Natural killer cell (primary cell): Measurements from ENCODE around the gene MBP. TPM values are rescaled to one million over a fixed set of nuclear protein-coding genes. Genes with fewer than 3 reads are reported as not detected.

Experiments used
- ATAC-seq, 3 donors: fragments of 150-1000 bp in 2 of 3; fragments of 200-7000 bp in 1 of 3; cut with Tn5 transposase; 1 replicate in 1 of 3; 2 replicates in 2 of 3; pipeline ENCODE4 v1.10.0; 2021; ENCODE audit warnings: mild to moderate bottlenecking in 2 of 3, moderate library complexity in 2 of 3
- DNase-seq, 2 donors: peaks; one replicate each; pipeline versions ENCODE4 v3.0.0 to v3.0.0-alpha.2; 2013 to 2021; ENCODE audit warnings: mixed read lengths in 1 of 2
- H3K27ac ChIP-seq: one replicate; pipeline ENCODE4 v1.5.1; 2013; ENCODE audit warnings: mild to moderate bottlenecking, low read length
- H3K27me3 ChIP-seq: one replicate; pipeline ENCODE4 v1.6.1; 2013; ENCODE audit warnings: low read length; ENCODE audit not compliant: control insufficient read depth, insufficient read depth
- H3K36me3 ChIP-seq: one replicate; pipeline ENCODE4 v1.6.1; 2013; ENCODE audit warnings: low read length; ENCODE audit not compliant: control insufficient read depth, insufficient read depth
- H3K4me1 ChIP-seq: one replicate; pipeline ENCODE4 v1.6.1; 2013; ENCODE audit warnings: low read length; ENCODE audit not compliant: control insufficient read depth, insufficient read depth
- H3K4me3 ChIP-seq: one replicate; pipeline ENCODE4 v1.5.1; 2013; ENCODE audit warnings: low read length
- H3K9me3 ChIP-seq: one replicate; pipeline ENCODE4 v1.6.1; 2013; ENCODE audit warnings: low read length; ENCODE audit not compliant: control insufficient read depth, insufficient read depth
- H3K27ac Mint-ChIP-seq, 2 donors: one replicate each; pipeline ENCODE4 v1.8.0; 2022; ENCODE audit warnings: mild to moderate bottlenecking in 2 of 2, mixed read lengths in 2 of 2, moderate library complexity in 1 of 2
- H3K27me3 Mint-ChIP-seq, 2 donors: one replicate each; pipeline ENCODE4 v1.8.0; 2022; ENCODE audit warnings: low read depth in 2 of 2, mixed read lengths in 2 of 2
- H3K36me3 Mint-ChIP-seq: one replicate; pipeline ENCODE4 v1.8.0; 2022; ENCODE audit warnings: mixed read lengths
- H3K4me1 Mint-ChIP-seq, 2 donors: one replicate each; pipeline ENCODE4 v1.8.0; 2022; ENCODE audit warnings: mixed read lengths in 2 of 2
- H3K4me3 Mint-ChIP-seq: one replicate; pipeline ENCODE4 v1.8.0; 2022; ENCODE audit warnings: mild to moderate bottlenecking, moderate library complexity, mixed read lengths
- H3K9me3 Mint-ChIP-seq, 2 donors: one replicate each; pipeline ENCODE4 v1.8.0; 2022; ENCODE audit warnings: mixed read lengths in 2 of 2
- CTCF ChIP-seq: fragments of 200-600 bp; IDR thresholded peaks from one replicate; pipeline ENCODE4 v1.8.0; 2022; ENCODE audit warnings: antibody characterized with exemption
- WGBS: methylation state at CpG from one replicate; pipeline ENCODE4 v1.1.7; 2013; ENCODE audit warnings: missing lambda C conversion rate; ENCODE audit not compliant: insufficient coverage; 5-methylcytosine and 5-hydroxymethylcytosine counted together
- intact Hi-C: fragments of 100-400 bp; cut with micrococcal nuclease; formaldehyde crosslinking; loops from one replicate; pipeline ENCODE4 v1.14.2; 2022
- total RNA-seq, 4 donors: library from RNA; stranded (reverse); fragments of 120-200 nt in 1 of 4; gene quantifications; one replicate each; pipeline versions ENCODE4 v1.2.3 to v1.2.4, GENCODE V29; 2013 to 2022

MBP gene
- total RNA-seq, 3 donors from 2014 or later (not counting 1 experiment from before 2014, with no cell fraction given): 183 to 344 (median 325) TPM

- H3K36me3 ChIP-seq: no peaks in the 10 kb centered on the region
- WGBS: 89% methylated on average over 6 of the region's 6 CpGs
- TF ChIP-seq CTCF: no peak
- DNase-seq (peak in 1 of 2 donors; percentile 32), ATAC-seq (no peak)
- H3K27me3 Mint-ChIP-seq: no peaks in the 10 kb centered on the region
- no peaks in the 10 kb centered on the region for H3K9me3 Mint-ChIP-seq
- H3K4me3 ChIP-seq: no peak overlapping the region
- H3K4me1 ChIP-seq: peaks cover 51% of the 10 kb centered on the region
- intact Hi-C loops: loop anchor here (5.0 kb wide), 1 partner anchor 63 kb away; no protein-coding TSS in a partner anchor
- H3K4me1 Mint-ChIP-seq: peaks cover 58 to 76% of the 10 kb centered on the region in 2 donors
- no peak overlapping the region for H3K4me3 Mint-ChIP-seq
- H3K27ac Mint-ChIP-seq: no peak overlapping the region
- peaks cover 12% of the 10 kb centered on the region for H3K9me3 ChIP-seq
- peaks cover 9% of the 10 kb centered on the region for H3K36me3 Mint-ChIP-seq
- no peaks in the 10 kb centered on the region for H3K27me3 ChIP-seq
- H3K27ac ChIP-seq: no peak overlapping the region
Measured at GRCh38 chr18:77144451-77145118, 12.0 kb upstream of the MBP start.

- no peaks in the 10 kb centered on the region for H3K27me3 Mint-ChIP-seq
- Histone ChIP-seq H3K4me1 (peaks cover 52% of the 10 kb centered on the region), H3K9me3 (peaks cover 12% of the 10 kb centered on the region), H3K36me3 (no peaks in the 10 kb centered on the region), H3K4me3 (no peak overlapping the region), H3K27ac (no peak overlapping the region), H3K27me3 (no peaks in the 10 kb centered on the region)
- no peak for TF ChIP-seq CTCF
- ATAC-seq (no peak), DNase-seq (peak in 1 of 2 donors; percentile 24)
- H3K4me3 Mint-ChIP-seq: no peak overlapping the region
- WGBS: 93% methylated on average over 2 of the region's 2 CpGs
- H3K4me1 Mint-ChIP-seq: peaks cover 59 to 77% of the 10 kb centered on the region in 2 donors
- no peaks in the 10 kb centered on the region for H3K9me3 Mint-ChIP-seq
- H3K36me3 Mint-ChIP-seq: peaks cover 9% of the 10 kb centered on the region
- H3K27ac Mint-ChIP-seq: no peak overlapping the region
- intact Hi-C loops: no loop called here
Measured at GRCh38 chr18:77144046-77144445, 11.5 kb upstream of the MBP start.

- intact Hi-C loops: no loop called here
- Mint-ChIP-seq H3K27me3 (no peaks in the 10 kb centered on the region), H3K36me3 (peaks cover 9% of the 10 kb centered on the region), H3K27ac (no peak overlapping the region), H3K4me3 (no peak overlapping the region), H3K4me1 (peaks cover 59 to 76% of the 10 kb centered on the region in 2 donors), H3K9me3 (no peaks in the 10 kb centered on the region)
- no peak overlapping the region for H3K4me3 ChIP-seq
- 93% methylated on average over 2 of the region's 2 CpGs for WGBS
- H3K9me3 ChIP-seq: peaks cover 12% of the 10 kb centered on the region
- ATAC-seq (no peak), DNase-seq (no peak)
- H3K27ac ChIP-seq: no peak overlapping the region
- H3K4me1 ChIP-seq: peaks cover 53% of the 10 kb centered on the region
- H3K27me3 ChIP-seq: no peaks in the 10 kb centered on the region
- TF ChIP-seq CTCF: no peak
- no peaks in the 10 kb centered on the region for H3K36me3 ChIP-seq
Measured at GRCh38 chr18:77143196-77143595, 10.6 kb upstream of the MBP start.
